Measurements from ENCODE around the gene OLIG2.

The OLIG2 gene

GRCh38 chr21:33020558-33021100 is 5.1 kb upstream of the OLIG2 start:
- DNase-seq, result no peak

GRCh38 chr21:33021150-33021549 is 4.6 kb upstream of the OLIG2 start:
- DNase-seq, result no peak

- DNase-seq, result no peak
These were observed 4.1 kb upstream of the OLIG2 start for GRCh38 chr21:33021667-33022066.

- no peak for DNase-seq
These were observed 3.3 kb upstream of the OLIG2 start for GRCh38 chr21:33022489-33022827.

GRCh38 chr21:33022828-33023573 is 2.7 kb upstream of the OLIG2 start:
- no peak for DNase-seq

GRCh38 chr21:33023574-33024200 is 2.0 kb upstream of the OLIG2 start:
- DNase-seq, result no peak

GRCh38 chr21:33024201-33025103 is 1.3 kb upstream of the OLIG2 start:
- DNase-seq, result no peak

GRCh38 chr21:33025106-33025488 is 638 bp upstream of the OLIG2 start:
- DNase-seq, result peak; percentile 35

GRCh38 chr21:33026443-33026858 is 716 bp downstream of the OLIG2 start:
- DNase-seq, result no peak

GRCh38 chr21:33026878-33027400 is 1.2 kb downstream of the OLIG2 start:
- DNase-seq, result no peak

GRCh38 chr21:33027401-33028286 is 1.9 kb downstream of the OLIG2 start:
- DNase-seq, result no peak

- DNase-seq, result no peak
These were observed 2.5 kb downstream of the OLIG2 start for GRCh38 chr21:33028287-33028670.

GRCh38 chr21:33028773-33029384 is 3.1 kb downstream of the OLIG2 start:
- DNase-seq, result no peak

GRCh38 chr21:33029385-33029921 is 3.7 kb downstream of the OLIG2 start:
- DNase-seq, result no peak

- DNase-seq, result no peak
These were observed 4.3 kb downstream of the OLIG2 start for GRCh38 chr21:33029975-33030461.

GRCh38 chr21:33030633-33031032 is 4.9 kb downstream of the OLIG2 start:
- no peak for DNase-seq

- DNase-seq, result no peak
These were observed 5.6 kb downstream of the OLIG2 start for GRCh38 chr21:33031152-33031911.

GRCh38 chr21:33032434-33033047 is 6.8 kb downstream of the OLIG2 start:
- no peak for DNase-seq

GRCh38 chr21:33033094-33033951 is 7.6 kb downstream of the OLIG2 start:
- DNase-seq, result no peak
